Measurements from ENCODE around the gene ARHGAP22.

Gene ARHGAP22

GRCh38 chr10:48633381-48634197 is 28.7 kb upstream of the ARHGAP22 start:
- no peak for TF ChIP-seq CTCF (IDR thresholded peaks at IDR 0.05; ENCODE audit: borderline replicate concordance, insufficient read depth, low read depth, low read length)
- H3K4me3 ChIP-seq (ENCODE audit: low read depth, low read length), result no peak overlapping the region

GRCh38 chr10:48632166-48632565 is 27.3 kb upstream of the ARHGAP22 start:
- no peak for TF ChIP-seq CTCF (IDR thresholded peaks at IDR 0.05; ENCODE audit: borderline replicate concordance, insufficient read depth, low read depth, low read length)
- H3K4me3 ChIP-seq (ENCODE audit: low read depth, low read length), result no peak overlapping the region

- H3K4me3 ChIP-seq (ENCODE audit: low read depth, low read length), result no peak overlapping the region
- TF ChIP-seq CTCF (IDR thresholded peaks at IDR 0.05; ENCODE audit: borderline replicate concordance, insufficient read depth, low read depth, low read length), result no peak
These were observed 23.2 kb upstream of the ARHGAP22 start for GRCh38 chr10:48627984-48628609.

GRCh38 chr10:48626986-48627731 is 22.3 kb upstream of the ARHGAP22 start:
- no peak overlapping the region for H3K4me3 ChIP-seq (ENCODE audit: low read depth, low read length)
- TF ChIP-seq CTCF (IDR thresholded peaks at IDR 0.05; ENCODE audit: borderline replicate concordance, insufficient read depth, low read depth, low read length), result no peak

GRCh38 chr10:48626447-48626846 is 21.6 kb upstream of the ARHGAP22 start:
- H3K4me3 ChIP-seq (ENCODE audit: low read depth, low read length), result no peak overlapping the region
- no peak for TF ChIP-seq CTCF (IDR thresholded peaks at IDR 0.05; ENCODE audit: borderline replicate concordance, insufficient read depth, low read depth, low read length)

GRCh38 chr10:48625826-48626134 is 20.9 kb upstream of the ARHGAP22 start:
- no peak for TF ChIP-seq CTCF (IDR thresholded peaks at IDR 0.05; ENCODE audit: borderline replicate concordance, insufficient read depth, low read depth, low read length)

More at GRCh38 chr10:48625826-48626134, 20.9 kb upstream of the ARHGAP22 start:
- H3K4me3 ChIP-seq (ENCODE audit: low read depth, low read length), result no peak overlapping the region

Measured in GM12875 (cell line).